Nephron progenitor cell (in vitro differentiated cells): ENCODE data around the gene FAM149B1.

ENCODE experiments used
- DNase-seq: peaks from one replicate; pipeline ENCODE4 v3.0.0; 2021
- H3K27ac Mint-ChIP-seq: 2 replicates; pipeline ENCODE4 v1.8.0; 2021; ENCODE audit warnings: mild to moderate bottlenecking, moderate library complexity, mixed read lengths
- H3K27me3 Mint-ChIP-seq: 2 replicates; pipeline ENCODE4 v1.8.0; 2021; ENCODE audit warnings: mild to moderate bottlenecking, low read depth, mixed read lengths; ENCODE audit not compliant: poor library complexity
- H3K36me3 Mint-ChIP-seq: 2 replicates; pipeline ENCODE4 v1.8.0; 2021; ENCODE audit warnings: low read depth, mixed read lengths
- H3K4me1 Mint-ChIP-seq: 2 replicates; pipeline ENCODE4 v1.8.0; 2021; ENCODE audit warnings: mixed read lengths
- H3K4me3 Mint-ChIP-seq: 2 replicates; pipeline ENCODE4 v1.8.0; 2021; ENCODE audit warnings: mild to moderate bottlenecking, moderate library complexity, mixed read lengths
- H3K9me3 Mint-ChIP-seq: 2 replicates; pipeline ENCODE4 v1.8.0; 2021; ENCODE audit warnings: mild to moderate bottlenecking, moderate library complexity, mixed read lengths
- CTCF ChIP-seq: fragments of 200-600 bp; sonication (generic); IDR thresholded peaks from 2 replicates; pipeline ENCODE4 v1.5.0; 2021; ENCODE audit warnings: antibody characterized with exemption

The FAM149B1 gene

GRCh38 chr10:73206385-73206784 is 38.5 kb downstream of the FAM149B1 start:
- peaks cover 80% of the 10 kb centered on the region for H3K36me3 Mint-ChIP-seq
- H3K27me3 Mint-ChIP-seq, result no peaks in the 10 kb centered on the region
- H3K4me1 Mint-ChIP-seq, result no peaks in the 10 kb centered on the region
- no peak for DNase-seq
- no peak overlapping the region for H3K4me3 Mint-ChIP-seq
- no peak overlapping the region for H3K27ac Mint-ChIP-seq
- H3K9me3 Mint-ChIP-seq, result peaks cover 18% of the 10 kb centered on the region
- TF ChIP-seq CTCF, result no peak

- DNase-seq, result no peak
- H3K4me1 Mint-ChIP-seq, result no peaks in the 10 kb centered on the region
- peaks cover 75% of the 10 kb centered on the region for H3K36me3 Mint-ChIP-seq
- no peaks in the 10 kb centered on the region for H3K27me3 Mint-ChIP-seq
- H3K9me3 Mint-ChIP-seq, result peaks cover 18% of the 10 kb centered on the region
- no peak for TF ChIP-seq CTCF
- no peak overlapping the region for H3K4me3 Mint-ChIP-seq
- no peak overlapping the region for H3K27ac Mint-ChIP-seq
These were observed 40.0 kb downstream of the FAM149B1 start for GRCh38 chr10:73207883-73208282.

GRCh38 chr10:73209705-73210104 is 41.8 kb downstream of the FAM149B1 start:
- no peaks in the 10 kb centered on the region for H3K27me3 Mint-ChIP-seq
- no peak overlapping the region for H3K4me3 Mint-ChIP-seq
- peaks cover 72% of the 10 kb centered on the region for H3K36me3 Mint-ChIP-seq
- H3K4me1 Mint-ChIP-seq, result no peaks in the 10 kb centered on the region
- H3K9me3 Mint-ChIP-seq, result peaks cover 14% of the 10 kb centered on the region
- no peak for DNase-seq
- H3K27ac Mint-ChIP-seq, result no peak overlapping the region
- TF ChIP-seq CTCF, result no peak

- Mint-ChIP-seq H3K27ac (no peak overlapping the region), H3K9me3 (peaks cover 7% of the 10 kb centered on the region), H3K4me3 (no peak overlapping the region), H3K27me3 (no peaks in the 10 kb centered on the region), H3K4me1 (no peaks in the 10 kb centered on the region), H3K36me3 (peaks cover 69% of the 10 kb centered on the region)
- no peak for DNase-seq
- no peak for TF ChIP-seq CTCF
These were observed 42.6 kb downstream of the FAM149B1 start for GRCh38 chr10:73210395-73211105.

- no peaks in the 10 kb centered on the region for H3K4me1 Mint-ChIP-seq
These were observed 43.3 kb downstream of the FAM149B1 start for GRCh38 chr10:73211106-73211811.

More at GRCh38 chr10:73211106-73211811, 43.3 kb downstream of the FAM149B1 start:
- Mint-ChIP-seq H3K27me3 (no peaks in the 10 kb centered on the region), H3K9me3 (peaks cover under 1% of the 10 kb centered on the region), H3K36me3 (peaks cover 69% of the 10 kb centered on the region), H3K4me3 (no peak overlapping the region), H3K27ac (no peak overlapping the region)
- TF ChIP-seq CTCF, result no peak
- no peak for DNase-seq
